Ovary (tissue), 9 donors: Measurements from ENCODE around the gene ANO8. TPM values are rescaled to one million over a fixed set of nuclear protein-coding genes. Genes with fewer than 3 reads are reported as not detected.

Experiments used
- DNase-seq, 5 donors: peaks; one replicate each; pipeline ENCODE4 v3.0.0-alpha.2; 2019 to 2020
- H3K27ac ChIP-seq, 2 donors: fragments of 200-600 bp; one replicate each; pipeline versions ENCODE4 v1.5.1 to v1.8.0; 2019 to 2022
- H3K27me3 ChIP-seq: fragments of 200-600 bp; one replicate; pipeline ENCODE4 v1.8.0; 2022
- H3K36me3 ChIP-seq: fragments of 200-600 bp; sonication (generic); one replicate; pipeline ENCODE4 v1.5.1; 2019
- H3K4me1 ChIP-seq: one replicate; pipeline ENCODE4 v1.8.1; 2013; ENCODE audit warnings: mild to moderate bottlenecking, moderate library complexity; ENCODE audit not compliant: insufficient read depth
- H3K4me3 ChIP-seq: fragments of 200-600 bp; sonication (generic); one replicate; pipeline ENCODE4 v1.5.1; 2017
- H3K9me3 ChIP-seq, 2 donors: fragments of 200-600 bp in 1 of 2; sonication (generic) in 1 of 2; one replicate each; pipeline versions ENCODE4 v1.5.1 to v1.8.1; 2013 to 2019; ENCODE audit warnings: mild to moderate bottlenecking in 1 of 2, moderate library complexity in 1 of 2
- EP300 ChIP-seq: sonication (generic); formaldehyde crosslinking; IDR thresholded peaks from one replicate; pipeline ENCODE4 v1.6.1; 2017; ENCODE audit warnings: antibody characterized with exemption
- POLR2A ChIP-seq: fragments of 450-650 bp; IDR thresholded peaks from one replicate; pipeline ENCODE4 v1.6.1; 2017; ENCODE audit warnings: antibody characterized with exemption, mild to moderate bottlenecking, moderate library complexity
- WGBS, 3 donors: extraction: QIAGEN DNeasy Blood & Tissue Kit in 1 of 3; methylation state at CpG; one replicate each; pipeline versions ENCODE4 v1.1.5 to v1.1.7; 2013 to 2017; 5-methylcytosine and 5-hydroxymethylcytosine counted together
- intact Hi-C, 4 donors: fragments of 100-400 bp; cut with DNase I; formaldehyde crosslinking; loops; one replicate each; pipeline versions ENCODE4 v1.11.0 to v1.15.1; 2022 to 2023
- polyA plus RNA-seq, 2 donors: library from polyadenylated mRNA; stranded (reverse); fragments of 200-250 nt in 1 of 2; fragments of 350-450 nt in 1 of 2; fragmentation: Illumina TruSeq in 1 of 2; extraction: RNeasy Lipid Tissue Mini Kit (QIAGEN cat#74804) in 1 of 2; gene quantifications; one replicate each; pipeline ENCODE4 v1.2.3, GENCODE V29; 2013 to 2014
- total RNA-seq, 7 donors: library from RNA; depleted of rRNA in 2 of 7; stranded (reverse); fragments of >200 nt in 2 of 7; fragmentation: NEBNext Ultra II Directional in 3 of 7; extraction: Animal tissue kit (Norgen Biotek cat#: 25700) in 3 of 7; gene quantifications; one replicate each; pipeline versions ENCODE4 v1.1.0 to v1.2.4, GENCODE V29; 2016 to 2023
- TF ChIP-seq, protein P1 (sequence below), 3 donors: fragments of 450-650 bp in 2 of 3; fragments of 200-600 bp in 1 of 3; IDR thresholded peaks; one replicate each; pipeline versions ENCODE4 v1.5.1 to v1.8.0; 2016 to 2022; ENCODE audit warnings: antibody characterized with exemption in 3 of 3, mild to moderate bottlenecking in 1 of 3
- donor health status: DM: no; HTN: no; CAD: no; lungs with moderate emphysema.
- donor health status: DM: no; HTN: no; CAD: no.
- donor health status: Bipolar disorder and iron deficiency.
- donor health status: DM: yes; HTN: yes; CAD: no.
- donor health status: DM: no; HTN: no; CAD: no.
- donor health status: DM: yes; HTN: yes; CAD: no.

ANO8 gene
- total and polyA plus RNA-seq, 9 donors: 2.0 to 8.9 (median 3.7) TPM

GRCh38 chr19:17306285-17306714 lies 28.4 kb downstream of the ANO8 start:
- intact Hi-C loops: no loop called here
- DNase-seq: no peak
- no peaks in the 10 kb centered on the region for H3K27me3 ChIP-seq

GRCh38 chr19:17305517-17306284 lies 29.0 kb downstream of the ANO8 start, which contains the start of gene MRPL34:
TSS of gene MRPL34 (plus strand) at chr19:17305872. CDS start at chr19:17305893, 21 bp downstream.
- TF ChIP-seq, protein P1, sequence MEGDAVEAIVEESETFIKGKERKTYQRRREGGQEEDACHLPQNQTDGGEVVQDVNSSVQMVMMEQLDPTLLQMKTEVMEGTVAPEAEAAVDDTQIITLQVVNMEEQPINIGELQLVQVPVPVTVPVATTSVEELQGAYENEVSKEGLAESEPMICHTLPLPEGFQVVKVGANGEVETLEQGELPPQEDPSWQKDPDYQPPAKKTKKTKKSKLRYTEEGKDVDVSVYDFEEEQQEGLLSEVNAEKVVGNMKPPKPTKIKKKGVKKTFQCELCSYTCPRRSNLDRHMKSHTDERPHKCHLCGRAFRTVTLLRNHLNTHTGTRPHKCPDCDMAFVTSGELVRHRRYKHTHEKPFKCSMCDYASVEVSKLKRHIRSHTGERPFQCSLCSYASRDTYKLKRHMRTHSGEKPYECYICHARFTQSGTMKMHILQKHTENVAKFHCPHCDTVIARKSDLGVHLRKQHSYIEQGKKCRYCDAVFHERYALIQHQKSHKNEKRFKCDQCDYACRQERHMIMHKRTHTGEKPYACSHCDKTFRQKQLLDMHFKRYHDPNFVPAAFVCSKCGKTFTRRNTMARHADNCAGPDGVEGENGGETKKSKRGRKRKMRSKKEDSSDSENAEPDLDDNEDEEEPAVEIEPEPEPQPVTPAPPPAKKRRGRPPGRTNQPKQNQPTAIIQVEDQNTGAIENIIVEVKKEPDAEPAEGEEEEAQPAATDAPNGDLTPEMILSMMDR (IDR thresholded peaks at IDR 0.05): peak; percentile 38 to 89 (median 85)
- TF ChIP-seq POLR2A: peak; percentile 37
- no peak for TF ChIP-seq EP300
- intact Hi-C loops: no loop called here
- WGBS, 3 donors: 0% methylated on average over 47 to 55 of the region's 55 CpGs
- no peaks in the 10 kb centered on the region for H3K27me3 ChIP-seq
- peak within 1 kb of the TSS; percentile 61 for H3K4me3 ChIP-seq
- H3K27ac ChIP-seq: peak within 1 kb of the TSS; percentile 41 to 73
- peak; percentile 95 to 97 (median 96) for DNase-seq
- H3K36me3 ChIP-seq: no peaks in the 10 kb centered on the region
- H3K9me3 ChIP-seq: no peaks in the 10 kb centered on the region
- H3K4me1 ChIP-seq: peaks cover 9% of the 10 kb centered on the region

More at GRCh38 chr19:17306285-17306714, 28.4 kb downstream of the ANO8 start:
- peak overlapping the region; percentile 61 for H3K4me3 ChIP-seq
- H3K4me1 ChIP-seq: peaks cover 9% of the 10 kb centered on the region
- H3K27ac ChIP-seq: peak overlapping the region; percentile 41 to 73
- H3K36me3 ChIP-seq: no peaks in the 10 kb centered on the region
- 4 to 7% (median 4%) methylated on average over 26 to 28 of the region's 28 CpGs for WGBS, 3 donors
- TF ChIP-seq, protein P1 (IDR thresholded peaks at IDR 0.05): no peak
- TF ChIP-seq POLR2A (no peak), EP300 (no peak)
- no peaks in the 10 kb centered on the region for H3K9me3 ChIP-seq

GRCh38 chr19:17305216-17305516 lies 29.5 kb downstream of the ANO8 start:
- peak overlapping the region; percentile 61 for H3K4me3 ChIP-seq
- 0 to 2% (median 1%) methylated on average over 7 of the region's 7 CpGs for WGBS, 3 donors
- no peak for DNase-seq
- peaks cover 9% of the 10 kb centered on the region for H3K4me1 ChIP-seq
- no peaks in the 10 kb centered on the region for H3K9me3 ChIP-seq
- intact Hi-C loops: no loop called here
- H3K27ac ChIP-seq: peak overlapping the region in 1 of 2 donors; percentile 73
- no peaks in the 10 kb centered on the region for H3K27me3 ChIP-seq
- TF ChIP-seq, protein P1 (IDR thresholded peaks at IDR 0.05): no peak
- TF ChIP-seq POLR2A (no peak), EP300 (no peak)
- H3K36me3 ChIP-seq: no peaks in the 10 kb centered on the region

- peak overlapping the region in 1 of 2 donors; percentile 73 for H3K27ac ChIP-seq
- intact Hi-C loops: no loop called here
- no peaks in the 10 kb centered on the region for H3K9me3 ChIP-seq
- WGBS, 3 donors: 36 to 50% (median 41%) methylated on average over 12 of the region's 12 CpGs
- DNase-seq: peak in 2 of 5 donors; percentile 24 to 56
- TF ChIP-seq EP300 (no peak), POLR2A (no peak)
- TF ChIP-seq, protein P1 (IDR thresholded peaks at IDR 0.05): no peak
- H3K4me3 ChIP-seq: no peak overlapping the region
- H3K36me3 ChIP-seq: no peaks in the 10 kb centered on the region
- H3K27me3 ChIP-seq: no peaks in the 10 kb centered on the region
- peaks cover 9% of the 10 kb centered on the region for H3K4me1 ChIP-seq
Measured at GRCh38 chr19:17304386-17305215, 30.1 kb downstream of the ANO8 start.
